CD4-positive, alpha-beta T cell treated with Interleukin-15 for 4 hours (primary cell): ENCODE results near the gene LRIT1.
"Not testable (repeated sequence)": the region's sequence is repeated elsewhere in the genome, so short reads cannot be mapped to it uniquely, and the experiment has no call there.

Experiments used
- DNase-seq: peaks from one replicate; pipeline ENCODE4 v3.0.0-alpha.2; 2020; ENCODE audit warnings: low spot score

LRIT1 gene, protein sequence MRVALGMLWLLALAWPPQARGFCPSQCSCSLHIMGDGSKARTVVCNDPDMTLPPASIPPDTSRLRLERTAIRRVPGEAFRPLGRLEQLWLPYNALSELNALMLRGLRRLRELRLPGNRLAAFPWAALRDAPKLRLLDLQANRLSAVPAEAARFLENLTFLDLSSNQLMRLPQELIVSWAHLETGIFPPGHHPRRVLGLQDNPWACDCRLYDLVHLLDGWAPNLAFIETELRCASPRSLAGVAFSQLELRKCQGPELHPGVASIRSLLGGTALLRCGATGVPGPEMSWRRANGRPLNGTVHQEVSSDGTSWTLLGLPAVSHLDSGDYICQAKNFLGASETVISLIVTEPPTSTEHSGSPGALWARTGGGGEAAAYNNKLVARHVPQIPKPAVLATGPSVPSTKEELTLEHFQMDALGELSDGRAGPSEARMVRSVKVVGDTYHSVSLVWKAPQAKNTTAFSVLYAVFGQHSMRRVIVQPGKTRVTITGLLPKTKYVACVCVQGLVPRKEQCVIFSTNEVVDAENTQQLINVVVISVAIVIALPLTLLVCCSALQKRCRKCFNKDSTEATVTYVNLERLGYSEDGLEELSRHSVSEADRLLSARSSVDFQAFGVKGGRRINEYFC

DNA sequence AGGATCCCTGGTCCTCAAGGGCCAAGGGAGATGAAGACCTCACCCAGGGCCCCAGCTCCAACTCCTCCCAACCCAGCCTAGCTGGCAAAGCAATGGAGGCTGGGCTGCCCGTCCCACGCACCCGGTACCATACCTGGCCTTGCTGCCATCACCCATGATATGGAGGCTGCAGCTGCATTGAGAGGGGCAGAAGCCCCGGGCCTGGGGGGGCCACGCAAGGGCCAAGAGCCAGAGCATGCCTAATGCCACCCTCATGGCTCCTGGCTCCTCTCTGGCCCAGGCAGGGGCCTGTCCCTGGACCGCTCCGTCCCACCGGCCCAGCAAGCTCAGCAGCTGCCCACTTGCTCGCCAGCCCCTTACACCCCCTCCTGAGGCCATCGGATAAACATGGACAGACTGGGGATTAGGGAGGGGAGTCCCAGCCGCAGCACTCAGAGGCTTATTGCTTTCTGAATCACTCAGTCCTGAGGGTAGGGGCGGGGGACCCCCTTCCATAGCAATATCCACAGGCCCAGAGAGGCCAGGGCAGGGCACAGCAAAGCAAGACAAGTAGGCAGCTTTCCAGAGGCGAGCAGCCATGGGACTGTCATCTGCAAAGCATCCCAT lies at the start of gene LRIT1:
TSS of gene LRIT1 (minus strand) at position 362 of the 606 bp plus-strand sequence. CDS start at position 255, 107 bp downstream.
- DNase-seq, result no peak

DNA sequence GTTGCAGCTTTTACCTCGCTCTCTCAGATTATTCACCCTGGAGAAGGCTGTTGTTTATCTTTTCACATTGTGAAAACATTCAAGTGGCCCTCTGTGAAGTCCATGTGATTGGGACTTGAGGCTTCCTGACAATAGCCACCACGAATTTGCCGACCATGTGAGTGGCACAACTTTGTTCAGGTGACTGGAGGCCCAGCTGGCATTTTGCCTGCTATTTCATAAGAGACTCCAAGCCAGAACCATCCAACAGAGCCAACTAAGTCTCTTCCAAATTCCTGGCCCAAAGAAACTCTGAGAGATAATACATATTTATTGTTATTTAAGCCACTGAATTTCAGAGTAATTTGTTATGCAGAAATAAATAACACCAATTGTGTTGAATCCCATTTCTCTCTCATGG lies 48.9 kb upstream of the LRIT1 start:
- no peak for DNase-seq

DNA sequence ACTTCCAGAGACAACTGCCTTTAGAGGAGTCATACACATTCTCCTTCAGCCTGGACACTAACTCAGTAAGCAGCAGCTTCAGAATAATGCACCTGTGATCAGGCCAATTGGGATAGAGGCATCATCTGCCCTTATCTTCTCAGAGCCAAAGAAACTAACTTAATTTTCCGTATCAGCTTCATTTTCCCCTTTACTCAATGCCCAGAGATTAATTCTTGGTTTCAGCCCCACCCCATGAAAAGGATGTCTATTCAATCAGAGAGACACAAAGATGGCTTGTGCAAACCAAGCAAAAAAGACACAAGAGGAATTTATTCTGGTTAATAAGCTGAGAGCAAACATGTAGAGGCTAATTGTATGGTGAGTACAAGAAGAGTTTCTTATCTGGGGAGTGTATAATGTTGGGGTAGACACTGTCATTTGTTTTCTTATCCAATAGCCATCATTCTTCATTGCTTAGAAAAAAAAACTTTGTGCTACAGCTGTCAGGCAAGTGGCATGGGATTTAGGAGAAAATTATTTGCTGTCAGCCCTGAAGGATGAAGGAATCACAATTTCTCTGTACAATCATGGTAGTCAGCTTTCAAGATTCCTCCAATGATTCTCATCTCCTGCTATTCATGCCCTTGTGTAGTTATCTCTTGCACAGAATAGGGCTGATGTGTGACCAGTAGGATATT lies 48.3 kb upstream of the LRIT1 start:
- no peak for DNase-seq

DNA sequence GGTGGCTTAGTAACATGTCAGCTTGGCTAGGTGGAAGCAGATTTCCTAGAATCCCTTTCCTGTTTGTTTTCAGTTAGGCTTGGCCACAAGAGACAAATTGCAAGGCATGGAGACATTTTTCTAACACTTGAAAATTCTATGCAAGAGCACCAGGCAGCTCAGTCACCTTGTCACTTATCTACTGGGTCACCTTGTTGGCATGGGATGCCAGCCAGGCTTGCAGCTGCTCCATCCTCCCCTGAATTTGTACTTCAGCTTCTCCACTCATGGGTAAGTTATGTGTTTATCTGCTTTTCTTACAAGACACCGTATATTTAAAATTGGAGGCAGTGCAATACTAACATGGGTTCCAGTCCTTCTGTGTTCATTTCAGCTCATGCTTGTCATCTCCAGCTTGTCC lies 46.8 kb upstream of the LRIT1 start:
- no peak for DNase-seq

- no peak for DNase-seq
Measured at GRCh38 chr10:84286695-84287094, 45.3 kb upstream of the LRIT1 start.

DNA sequence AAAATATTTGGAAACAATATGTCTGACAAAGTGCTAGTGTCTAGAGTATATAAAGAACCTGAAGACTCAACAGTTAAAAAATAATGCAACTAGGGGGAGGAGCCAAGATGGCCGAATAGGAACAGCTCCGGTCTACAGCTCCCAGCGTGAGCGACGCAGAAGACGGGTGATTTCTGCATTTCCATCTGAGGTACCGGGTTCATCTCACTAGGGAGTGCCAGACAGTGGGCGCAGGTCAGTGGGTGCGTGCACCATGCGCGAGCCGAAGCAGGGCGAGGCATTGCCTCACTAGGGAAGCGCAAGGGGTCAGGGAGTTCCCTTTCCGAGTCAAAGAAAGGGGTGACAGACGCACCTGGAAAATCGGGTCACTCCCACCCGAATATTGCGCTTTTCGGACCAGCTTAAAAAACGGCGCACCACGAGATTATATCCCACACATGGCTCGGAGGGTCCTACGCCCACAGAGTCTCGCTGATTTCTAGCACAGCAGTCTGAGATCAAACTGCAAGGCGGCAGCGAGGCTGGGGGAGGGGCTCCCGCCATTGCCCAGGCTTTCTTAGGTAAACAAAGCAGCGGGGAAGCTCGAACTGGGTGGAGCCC lies 38.6 kb upstream of the LRIT1 start:
- not testable (repeated sequence) for DNase-seq

DNA sequence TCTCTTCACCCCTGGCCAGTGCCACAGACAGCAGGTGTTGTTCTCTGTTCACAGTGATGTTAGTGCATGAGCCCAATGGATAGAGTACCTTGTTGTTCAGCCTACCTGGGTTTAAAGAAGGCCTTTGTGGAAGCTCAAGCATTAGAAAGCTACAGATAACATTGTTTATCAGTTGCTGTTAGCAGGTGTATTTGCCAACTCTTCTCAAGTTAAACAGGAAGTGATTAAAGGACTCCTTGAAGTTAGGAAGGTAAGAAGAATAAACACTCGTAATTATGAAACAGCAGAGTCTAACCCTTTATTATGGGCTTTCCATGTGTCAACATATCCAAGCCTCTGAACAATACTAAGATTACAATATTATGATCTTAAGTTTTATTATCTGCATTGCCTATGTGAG lies 29.4 kb upstream of the LRIT1 start:
- no peak for DNase-seq

DNA sequence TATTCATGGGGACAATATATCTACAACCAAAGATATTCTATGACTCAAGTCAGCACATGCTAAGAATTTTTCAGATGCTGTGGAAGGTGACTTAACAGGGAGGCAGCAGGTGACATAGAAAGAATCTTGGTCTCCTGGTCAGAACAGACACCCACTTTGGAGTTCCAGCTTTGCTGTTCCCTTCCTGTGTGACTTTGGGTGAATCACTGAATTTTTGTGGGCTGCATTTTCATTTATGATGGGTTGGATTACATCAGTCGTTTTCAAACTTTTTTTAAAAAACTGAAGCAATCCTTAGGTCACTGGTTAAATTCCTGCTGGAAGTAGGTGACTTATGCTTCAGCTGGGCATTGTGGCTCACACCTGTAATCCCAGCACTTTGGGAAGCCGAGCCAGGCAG lies 28.4 kb upstream of the LRIT1 start:
- DNase-seq, result no peak

DNA sequence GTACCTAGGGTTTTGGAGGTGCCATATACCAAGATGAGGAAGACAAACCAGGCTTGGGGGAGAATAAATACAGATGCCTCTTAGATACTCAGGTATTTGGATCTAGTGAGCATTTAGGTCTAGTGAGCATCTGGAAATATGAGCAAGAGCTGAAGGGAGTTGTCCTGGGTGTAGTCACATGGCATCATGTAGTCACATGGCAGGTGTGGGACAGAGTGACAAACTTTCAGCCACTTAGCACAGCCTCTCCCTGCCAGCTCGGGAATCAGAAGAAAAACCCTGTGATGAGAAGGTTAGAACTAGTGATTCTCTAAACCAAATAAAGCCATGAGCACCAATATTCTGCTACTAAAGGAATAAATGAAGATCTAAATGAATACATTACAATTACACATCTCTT lies 27.8 kb upstream of the LRIT1 start:
- no peak for DNase-seq

GRCh38 chr10:84267503-84268126 lies 26.3 kb upstream of the LRIT1 start:
- DNase-seq, result peak; percentile 62

GRCh38 chr10:84265418-84265817 lies 24.1 kb upstream of the LRIT1 start:
- DNase-seq, result no peak

DNA sequence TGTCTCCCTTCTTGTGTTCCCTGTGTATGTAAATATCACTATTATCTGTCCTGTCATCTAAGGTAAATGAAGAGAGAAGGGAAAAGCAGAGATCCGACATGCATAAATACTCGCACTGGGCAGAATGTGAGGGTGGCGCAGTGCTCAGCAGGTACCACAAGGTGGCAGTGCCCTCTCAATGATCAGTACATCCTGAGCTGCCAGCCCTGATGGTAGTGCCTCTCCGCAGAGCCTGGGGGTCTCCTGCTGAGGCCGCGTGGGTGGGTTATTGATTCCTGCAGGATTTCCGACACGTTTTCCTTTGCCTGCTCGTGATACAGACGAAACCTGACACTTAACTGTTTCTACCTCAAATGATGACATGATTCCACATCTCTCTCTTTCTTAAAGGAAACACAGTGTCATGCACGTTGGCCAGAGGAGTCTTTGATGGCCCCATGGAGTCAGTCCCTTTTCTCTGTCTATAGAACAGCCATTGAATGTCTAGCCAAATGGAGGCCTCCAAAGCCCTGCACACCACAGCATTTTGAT lies 23.3 kb upstream of the LRIT1 start:
- peak; percentile 70 for DNase-seq

DNA sequence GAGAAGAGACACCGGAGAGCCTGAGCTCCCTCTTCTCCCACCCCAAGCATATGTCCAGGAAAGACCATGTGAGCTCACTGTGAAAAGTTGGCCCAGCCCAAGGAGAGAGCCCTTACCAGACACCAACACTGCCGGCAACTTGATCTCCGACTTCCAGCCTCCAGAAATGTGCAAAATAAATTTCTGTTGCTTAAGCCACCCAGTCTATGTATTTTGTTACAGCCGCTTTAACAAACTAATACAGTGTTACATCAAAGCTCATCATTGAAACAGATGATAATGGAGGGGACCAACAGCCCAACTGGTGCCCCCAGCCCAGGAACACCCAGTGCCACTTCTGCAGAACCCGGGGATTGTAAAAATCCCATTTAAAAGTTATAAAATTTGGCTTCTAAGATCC lies 22.4 kb upstream of the LRIT1 start:
- DNase-seq, result no peak

DNA sequence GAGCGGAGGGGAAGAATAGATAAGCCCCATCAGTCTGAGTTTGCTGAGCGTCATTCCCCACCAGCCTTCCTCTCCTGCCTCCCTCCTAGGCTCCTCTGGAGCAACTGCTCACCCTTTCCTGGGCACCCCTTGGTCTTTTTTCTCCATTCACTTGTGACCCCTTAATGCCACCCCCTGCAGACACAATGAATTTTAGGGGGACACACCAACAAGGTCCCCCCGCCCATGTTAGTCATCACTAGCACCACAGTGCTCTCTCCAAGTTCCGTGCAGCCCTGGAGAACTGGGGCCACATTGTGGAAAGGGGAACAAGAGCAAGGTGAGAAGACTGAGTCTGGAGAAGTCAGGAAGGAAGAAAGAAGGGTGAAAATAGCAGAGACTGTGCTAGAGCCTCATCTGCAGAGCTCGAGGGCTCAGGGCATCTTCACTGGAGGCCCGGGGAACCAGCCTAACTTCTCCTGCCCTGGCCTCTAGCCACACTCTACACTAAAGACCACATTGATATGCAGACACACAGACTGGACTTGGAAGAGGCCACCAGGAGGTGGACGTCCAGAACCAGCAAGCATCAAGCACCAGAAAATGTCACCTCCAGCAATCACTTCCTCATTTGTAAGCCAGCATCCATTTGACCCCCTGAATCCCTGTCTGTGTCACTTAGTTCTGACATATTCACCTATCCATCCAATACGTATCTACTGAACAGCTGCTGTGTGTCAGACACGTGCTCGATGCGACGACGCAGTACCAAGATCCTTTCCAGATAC lies 21.0 kb upstream of the LRIT1 start:
- DNase-seq, result no peak

GRCh38 chr10:84261236-84261915 lies 20.0 kb upstream of the LRIT1 start:
- DNase-seq, result no peak

- DNase-seq, result no peak
Measured at GRCh38 chr10:84258034-84258695, 16.8 kb upstream of the LRIT1 start.

DNA sequence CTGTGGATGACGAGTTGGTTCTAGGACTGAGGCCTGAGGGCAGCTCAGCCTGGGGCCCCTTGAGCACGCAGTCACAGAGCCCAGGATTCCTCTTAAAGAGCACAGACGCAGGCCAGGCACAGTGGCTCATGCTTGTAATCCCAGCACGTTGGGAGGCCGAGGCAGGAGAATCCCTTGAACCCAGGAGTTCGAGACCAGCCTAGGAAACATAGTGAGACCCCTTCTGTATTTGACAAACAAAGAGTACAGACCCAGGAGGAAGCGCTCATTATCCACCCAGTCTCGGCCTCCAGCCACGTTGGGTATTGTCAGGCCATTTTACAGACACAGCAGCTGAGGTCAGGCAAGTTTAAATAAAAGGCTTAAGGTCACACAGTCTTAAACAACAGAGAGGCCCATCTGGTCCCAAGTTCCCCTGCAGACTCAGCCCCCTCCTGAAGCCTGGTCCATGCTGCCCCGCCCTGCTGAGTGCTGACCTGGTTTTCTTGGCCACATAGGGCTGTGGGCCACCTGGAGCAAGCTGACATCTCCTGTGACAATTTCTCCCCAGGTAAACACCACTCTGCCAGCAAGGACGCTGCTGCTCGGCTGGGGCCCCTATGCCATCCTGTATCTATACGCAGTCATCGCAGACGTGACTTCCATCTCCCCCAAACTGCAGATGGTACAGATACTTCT lies 16.1 kb upstream of the LRIT1 start:
- DNase-seq, result no peak

DNA sequence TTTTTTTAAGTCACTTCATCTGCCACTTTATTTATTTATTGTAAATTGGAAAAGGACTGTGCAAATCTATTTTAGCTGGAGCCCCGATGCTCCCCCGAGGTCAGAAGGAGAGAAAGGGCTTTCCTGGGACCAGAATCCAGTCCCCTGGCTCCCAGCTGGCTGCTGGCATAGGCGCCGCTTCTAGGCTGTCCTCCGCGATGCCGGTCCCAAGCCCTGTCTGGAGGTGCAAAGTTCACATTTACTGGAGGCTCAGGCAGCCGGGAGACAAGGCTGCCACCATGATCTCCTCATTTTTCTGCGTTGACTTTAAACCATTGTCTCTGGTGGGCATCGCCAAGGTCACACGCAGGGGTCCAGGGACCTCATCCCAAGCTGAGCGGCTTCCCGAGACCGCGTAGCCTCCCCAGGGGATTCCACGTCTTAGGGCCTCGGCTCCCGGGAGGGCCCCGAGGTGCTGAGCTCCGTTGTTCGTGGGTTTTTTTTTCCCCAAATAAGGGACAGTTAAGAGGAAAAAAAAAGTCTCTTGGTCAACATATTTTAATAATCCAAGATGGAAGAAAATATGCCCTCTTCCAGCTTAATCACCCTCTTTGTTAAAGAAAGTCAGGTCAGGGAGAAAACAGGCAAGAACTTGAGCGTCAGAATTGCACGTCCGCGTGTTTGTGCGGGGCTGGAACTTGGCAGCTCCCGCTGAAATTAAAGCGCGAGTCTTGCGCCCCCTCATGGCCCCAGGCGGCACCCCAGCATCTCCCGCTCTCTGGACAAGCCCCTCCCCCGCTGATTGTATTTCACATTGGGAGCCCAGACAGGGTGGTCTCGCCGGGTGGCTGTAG lies 15.4 kb upstream of the LRIT1 start:
- no peak for DNase-seq
